A549 (cell line): Measurements from ENCODE around the gene CDC14A. TPM values are rescaled to one million over a fixed set of nuclear protein-coding genes. Genes with fewer than 3 reads are reported as not detected.

Source experiments
- ATAC-seq, 2 experiments: fragments of 200-7000 bp in 1 of 2; fragments of >200 bp in 1 of 2; cut with Nextera tagmentation in 1 of 2; cut with Tn5 transposase in 1 of 2; 3 replicates each; pipeline versions ENCODE4 v1.8.0 to v1.9.1; 2018 to 2020; ENCODE audit warnings: mild to moderate bottlenecking in 1 of 2, moderate library complexity in 1 of 2
- CTCF ChIA-PET: fragments of 300-600 bp; sonication (Branson Sonifier 250); formaldehyde crosslinking; extraction: SDS; loops from one replicate; lab custom pipeline; 2021; ENCODE audit warnings: antibody characterized with exemption, inconsistent platforms; lab: Yijun Ruan, JAX
- POLR2A ChIA-PET: fragments of 350-600 bp; formaldehyde crosslinking; extraction: SDS; loops from one replicate; lab custom pipeline; 2021; ENCODE audit warnings: antibody characterized with exemption, inconsistent platforms; lab: Yijun Ruan, JAX
- DNase-seq, 2 experiments: peaks; one replicate each; pipeline versions ENCODE4 v3.0.0 to v3.0.0-alpha.2; 2011 to 2016; ENCODE audit warnings: low read depth in 1 of 2, low spot score in 1 of 2
- FAIRE-seq: peaks from 2 replicates; lab custom pipeline; 2011; peaks lifted over from hg19 to GRCh38; lab: Jason Lieb, UNC
- H3K27ac ChIP-seq, 2 experiments: fragments of >200 bp; sonication (Bioruptor Twin); formaldehyde crosslinking; 3 replicates each; pipeline ENCODE4 v1.5.1; 2016 to 2017
- H3K4me1 ChIP-seq: fragments of >200 bp; sonication (Bioruptor Twin); formaldehyde crosslinking; 3 replicates; pipeline ENCODE4 v1.6.1; 2016
- H3K4me2 ChIP-seq: fragments of >200 bp; sonication (Bioruptor Twin); formaldehyde crosslinking; 3 replicates; pipeline ENCODE4 v1.6.1; 2016
- H3K4me3 ChIP-seq: fragments of >200 bp; sonication (Bioruptor Twin); formaldehyde crosslinking; 3 replicates; pipeline ENCODE4 v1.5.1; 2016
- H3K9me3 ChIP-seq: fragments of >200 bp; sonication (Bioruptor Twin); formaldehyde crosslinking; 3 replicates; pipeline ENCODE4 v1.6.1; 2016
- BHLHE40 ChIP-seq: IDR thresholded peaks from 2 replicates; pipeline ENCODE4 v1.6.1; 2012; ENCODE audit warnings: low read depth, low read length, inconsistent platforms
- CBX8 ChIP-seq: fragments of 200-600 bp; sonication (generic); IDR thresholded peaks from 2 replicates; pipeline ENCODE4 v1.6.1; 2016
- CEBPB ChIP-seq, 2 experiments: fragments of >200 bp in 1 of 2; sonication (Bioruptor Twin) in 1 of 2; formaldehyde crosslinking in 1 of 2; IDR thresholded peaks; 2 replicates each; pipeline ENCODE4 v1.6.1; 2012 to 2016
- CHD2 ChIP-seq: fragments of 150-350 bp; IDR thresholded peaks from 2 replicates; pipeline ENCODE4 v1.6.1; 2014; ENCODE audit warnings: low read length; ENCODE audit not compliant: partially characterized antibody
- EHF ChIP-seq: fragments of 250-450 bp; sonication (Bioruptor Pico); IDR thresholded peaks from 2 replicates; pipeline ENCODE4 v1.5.0; 2020; ENCODE audit warnings: mild to moderate bottlenecking
- EP300 ChIP-seq, 2 experiments: fragments of >200 bp; sonication (Bioruptor Twin); formaldehyde crosslinking; IDR thresholded peaks; 2 replicates in 1 of 2; 3 replicates in 1 of 2; pipeline ENCODE4 v1.6.1; 2016 to 2017
- ESRRA ChIP-seq: fragments of 150-350 bp; IDR thresholded peaks from 2 replicates; pipeline ENCODE4 v1.6.1; 2014; ENCODE audit warnings: mild to moderate bottlenecking, low read length, borderline replicate concordance
- FOSB ChIP-seq: fragments of 250-450 bp; sonication (Bioruptor Pico); IDR thresholded peaks from 2 replicates; pipeline ENCODE4 v1.5.0; 2020; ENCODE audit warnings: mild to moderate bottlenecking, moderate library complexity
- HDAC2 ChIP-seq: fragments of 200-600 bp; sonication (generic); IDR thresholded peaks from 2 replicates; pipeline ENCODE4 v1.6.1; 2016
- HEYL ChIP-seq: fragments of 250-450 bp; sonication (Bioruptor Pico); IDR thresholded peaks from 2 replicates; pipeline ENCODE4 v1.8.0; 2021; ENCODE audit warnings: mild to moderate bottlenecking, moderate library complexity
- HOXA7 ChIP-seq: fragments of 250-450 bp; sonication (Bioruptor Pico); IDR thresholded peaks from 2 replicates; pipeline ENCODE4 v1.5.0; 2020; ENCODE audit warnings: mild to moderate bottlenecking, moderate library complexity
- HOXB13 ChIP-seq: fragments of 250-450 bp; sonication (Bioruptor Pico); IDR thresholded peaks from 2 replicates; pipeline ENCODE4 v1.5.0; 2020; ENCODE audit warnings: low read depth, mild to moderate bottlenecking, moderate library complexity
- JUN ChIP-seq, 2 experiments: fragments of >200 bp; sonication (Bioruptor Twin); formaldehyde crosslinking; IDR thresholded peaks; 2 replicates in 1 of 2; 3 replicates in 1 of 2; pipeline ENCODE4 v1.6.1; 2016 to 2017
- JUNB ChIP-seq: fragments of >200 bp; sonication (Bioruptor Twin); formaldehyde crosslinking; IDR thresholded peaks from 2 replicates; pipeline ENCODE4 v1.6.1; 2016
- MAZ ChIP-seq: fragments of 150-350 bp; IDR thresholded peaks from 2 replicates; pipeline ENCODE4 v1.6.1; 2014; ENCODE audit warnings: antibody characterized with exemption, low read depth, low read length, borderline replicate concordance
- NPAS2 ChIP-seq: fragments of 250-450 bp; sonication (Bioruptor Pico); IDR thresholded peaks from 2 replicates; pipeline ENCODE4 v1.8.0; 2022; ENCODE audit warnings: mild to moderate bottlenecking, moderate library complexity, borderline replicate concordance
- NR3C1 ChIP-seq: fragments of >200 bp; sonication (Bioruptor Twin); formaldehyde crosslinking; IDR thresholded peaks from 3 replicates; pipeline ENCODE4 v1.6.1; 2017
- PHF8 ChIP-seq: fragments of 200-600 bp; sonication (generic); IDR thresholded peaks from 2 replicates; pipeline ENCODE4 v1.6.1; 2016; ENCODE audit warnings: low read depth, mild to moderate bottlenecking, antibody characterized with exemption, moderate library complexity, borderline replicate concordance
- POLR2AphosphoS2 ChIP-seq: conservative IDR thresholded peaks from 2 replicates; pipeline ENCODE4 v1.6.1; 2012; ENCODE audit warnings: low read length, improper control_type of control experiment, inconsistent platforms
- RARB ChIP-seq: fragments of 250-450 bp; sonication (Bioruptor Pico); IDR thresholded peaks from 2 replicates; pipeline ENCODE4 v1.8.0; 2021; ENCODE audit warnings: mild to moderate bottlenecking, moderate library complexity
- RCOR1 ChIP-seq: fragments of 150-350 bp; IDR thresholded peaks from 2 replicates; pipeline ENCODE4 v1.6.1; 2014; ENCODE audit warnings: antibody characterized with exemption, low read length, low read depth
- RFX5 ChIP-seq: fragments of 450-650 bp; IDR thresholded peaks from 2 replicates; pipeline ENCODE4 v1.7.1; 2014; ENCODE audit warnings: antibody characterized with exemption, mild to moderate bottlenecking, moderate library complexity
- SMC3 ChIP-seq: fragments of >200 bp; sonication (Bioruptor Twin); formaldehyde crosslinking; IDR thresholded peaks from 3 replicates; pipeline ENCODE4 v1.6.1; 2018; ENCODE audit warnings: inconsistent platforms
- SREBF2 ChIP-seq: fragments of 450-650 bp; IDR thresholded peaks from 2 replicates; pipeline ENCODE4 v1.6.1; 2014; ENCODE audit warnings: mild to moderate bottlenecking, moderate library complexity
- TFCP2L1 ChIP-seq: fragments of 250-450 bp; sonication (Bioruptor Pico); IDR thresholded peaks from 2 replicates; pipeline ENCODE4 v1.5.0; 2021; ENCODE audit warnings: mild to moderate bottlenecking
- ZC3H11A ChIP-seq: fragments of 450-650 bp; IDR thresholded peaks from 2 replicates; pipeline ENCODE4 v1.6.1; 2014; ENCODE audit warnings: antibody characterized with exemption, mild to moderate bottlenecking
- ZNF302 ChIP-seq: fragments of 250-450 bp; sonication (Bioruptor Pico); IDR thresholded peaks from 2 replicates; pipeline ENCODE4 v1.9.0; 2021; ENCODE audit warnings: inconsistent platforms, mild to moderate bottlenecking, moderate library complexity
- WGBS: methylation state at CpG from one replicate; pipeline ENCODE4 v1.1.6; 2017; ENCODE audit errors: missing lambda C conversion rate; 5-methylcytosine and 5-hydroxymethylcytosine counted together
- polyA plus RNA-seq, 4 experiments: library from polyadenylated mRNA; depleted of rRNA in 3 of 4; stranded (reverse); fragments of >200 nt; fragmentation: RNase III in 1 of 4; extraction: RNeasy Plus Mini Kit Qiagen cat#74134 plus additional on column Dnase treatment in 1 of 4; gene quantifications; 2 replicates in 3 of 4; 3 replicates in 1 of 4; pipeline ENCODE4 v1.2.3, GENCODE V29; 2011 to 2017
- TF ChIP-seq, protein P1 (sequence below): fragments of >200 bp; sonication (Bioruptor Twin); formaldehyde crosslinking; IDR thresholded peaks from 3 replicates; pipeline ENCODE4 v1.6.1; 2016
- TF ChIP-seq, protein P2 (sequence below): IDR thresholded peaks from 2 replicates; pipeline ENCODE4 v1.6.1; 2012
- TF ChIP-seq, protein P3 (sequence below): IDR thresholded peaks from 2 replicates; pipeline ENCODE4 v1.6.1; 2012
- TF ChIP-seq, protein P4 (sequence below): fragments of 250-450 bp; sonication (Bioruptor Pico); IDR thresholded peaks from 2 replicates; pipeline ENCODE4 v1.5.0; 2021; ENCODE audit warnings: mild to moderate bottlenecking, moderate library complexity, borderline replicate concordance
- TF ChIP-seq, protein P5 (sequence below): fragments of >200 bp; sonication (Bioruptor Twin); formaldehyde crosslinking; IDR thresholded peaks from 2 replicates; pipeline ENCODE4 v1.6.1; 2016
- TF ChIP-seq, protein P6 (sequence below): fragments of 250-450 bp; sonication (Bioruptor Pico); IDR thresholded peaks from 2 replicates; pipeline ENCODE4 v1.5.0; 2020; ENCODE audit warnings: low read depth, mild to moderate bottlenecking, moderate library complexity

The CDC14A gene
- polyA plus RNA-seq, 2 of the 4 experiments (the other 2 are of a cell fraction), result 1.6 to 4.1 TPM

DNA sequence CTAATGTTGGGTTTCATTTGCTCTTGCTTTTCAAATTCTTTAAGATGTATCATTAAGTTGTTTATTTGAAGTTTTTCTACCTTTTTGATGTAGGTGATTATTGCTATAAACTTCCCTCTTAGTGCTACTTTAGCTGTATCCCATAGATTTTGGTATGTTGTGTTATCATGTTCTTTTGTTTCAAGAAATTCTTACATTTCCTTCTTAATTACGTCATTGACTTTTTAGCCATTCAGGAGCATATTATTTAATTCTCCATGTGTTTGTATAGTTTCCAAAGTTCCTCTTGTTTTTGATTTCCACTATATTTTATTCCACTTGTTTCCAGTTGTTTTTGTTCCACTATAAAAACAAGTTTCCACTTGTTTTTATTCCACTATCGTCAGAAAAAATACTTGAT, 200.6 kb downstream of the CDC14A start:
- WGBS, result 4% methylated on average over 2 of the region's 2 CpGs

DNA sequence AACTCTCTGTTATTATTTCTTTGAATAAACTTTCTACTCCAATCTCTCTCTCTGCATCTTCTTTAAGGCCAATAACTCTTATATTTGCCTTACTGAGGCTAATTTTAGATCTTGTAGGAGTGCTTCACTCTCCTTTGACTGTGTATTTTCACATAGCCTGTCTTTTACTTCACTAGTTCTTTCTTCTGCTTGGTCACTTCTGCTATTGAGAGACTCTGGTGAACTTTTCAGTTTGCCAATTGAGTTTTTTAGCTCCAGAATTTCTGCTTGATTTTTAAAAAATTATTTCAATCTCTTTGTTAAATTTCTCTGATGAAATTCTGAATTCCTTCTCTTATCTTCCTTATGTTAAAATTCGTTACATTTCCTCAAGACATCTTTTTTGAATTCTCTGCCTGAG, 203.9 kb downstream of the CDC14A start:
- TF ChIP-seq CHD2, result no peak
- Histone ChIP-seq H3K4me2 (no peak overlapping the region), H3K9me3 (no peaks in the 10 kb centered on the region), H3K4me3 (no peak overlapping the region), H3K27ac (no peak overlapping the region), H3K4me1 (no peaks in the 10 kb centered on the region)
- ChIA-PET CTCF (no interaction called here), POLR2A (no interaction called here)
- DNase-seq (no peak), ATAC-seq (no peak), FAIRE-seq (no peak)
- 3% methylated on average over 1 of the region's 1 CpG for WGBS

More for the DNA sequence above, 200.6 kb downstream of the CDC14A start:
- DNase-seq (no peak), FAIRE-seq (no peak), ATAC-seq (no peak)
- H3K4me1 ChIP-seq, result no peaks in the 10 kb centered on the region
- no peak for TF ChIP-seq FOSB
- no peak for TF ChIP-seq POLR2AphosphoS2
- TF ChIP-seq HOXB13 (CRISPR knock-in tag), result no peak
- TF ChIP-seq RARB (CRISPR knock-in tag), result no peak
- TF ChIP-seq HEYL, result no peak
- TF ChIP-seq ZNF302, result no peak
- no peak for TF ChIP-seq NPAS2
- no peak for TF ChIP-seq CEBPB (IDR thresholded peaks at IDR 0.05)
- no peak for TF ChIP-seq MAZ
- TF ChIP-seq, protein P1, sequence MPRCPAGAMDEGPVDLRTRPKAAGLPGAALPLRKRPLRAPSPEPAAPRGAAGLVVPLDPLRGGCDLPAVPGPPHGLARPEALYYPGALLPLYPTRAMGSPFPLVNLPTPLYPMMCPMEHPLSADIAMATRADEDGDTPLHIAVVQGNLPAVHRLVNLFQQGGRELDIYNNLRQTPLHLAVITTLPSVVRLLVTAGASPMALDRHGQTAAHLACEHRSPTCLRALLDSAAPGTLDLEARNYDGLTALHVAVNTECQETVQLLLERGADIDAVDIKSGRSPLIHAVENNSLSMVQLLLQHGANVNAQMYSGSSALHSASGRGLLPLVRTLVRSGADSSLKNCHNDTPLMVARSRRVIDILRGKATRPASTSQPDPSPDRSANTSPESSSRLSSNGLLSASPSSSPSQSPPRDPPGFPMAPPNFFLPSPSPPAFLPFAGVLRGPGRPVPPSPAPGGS, result no peak
- TF ChIP-seq, protein P2, sequence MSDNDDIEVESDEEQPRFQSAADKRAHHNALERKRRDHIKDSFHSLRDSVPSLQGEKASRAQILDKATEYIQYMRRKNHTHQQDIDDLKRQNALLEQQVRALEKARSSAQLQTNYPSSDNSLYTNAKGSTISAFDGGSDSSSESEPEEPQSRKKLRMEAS, result no peak
- TF ChIP-seq SREBF2, result no peak
- no peak for TF ChIP-seq CHD2
- no peak for TF ChIP-seq HOXA7
- no peak for TF ChIP-seq SMC3
- TF ChIP-seq RCOR1, result no peak
- TF ChIP-seq, protein P3, sequence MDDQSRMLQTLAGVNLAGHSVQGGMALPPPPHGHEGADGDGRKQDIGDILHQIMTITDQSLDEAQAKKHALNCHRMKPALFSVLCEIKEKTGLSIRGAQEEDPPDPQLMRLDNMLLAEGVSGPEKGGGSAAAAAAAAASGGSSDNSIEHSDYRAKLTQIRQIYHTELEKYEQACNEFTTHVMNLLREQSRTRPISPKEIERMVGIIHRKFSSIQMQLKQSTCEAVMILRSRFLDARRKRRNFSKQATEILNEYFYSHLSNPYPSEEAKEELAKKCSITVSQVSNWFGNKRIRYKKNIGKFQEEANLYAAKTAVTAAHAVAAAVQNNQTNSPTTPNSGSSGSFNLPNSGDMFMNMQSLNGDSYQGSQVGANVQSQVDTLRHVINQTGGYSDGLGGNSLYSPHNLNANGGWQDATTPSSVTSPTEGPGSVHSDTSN, result no peak
- TF ChIP-seq RFX5, result no peak
- no peak for TF ChIP-seq HDAC2
- TF ChIP-seq NR3C1, result no peak
- no peaks in the 10 kb centered on the region for H3K9me3 ChIP-seq
- no peak overlapping the region for H3K27ac ChIP-seq
- ChIA-PET CTCF (no interaction called here), POLR2A (no interaction called here)
- H3K4me2 ChIP-seq, result no peak overlapping the region
- no peak overlapping the region for H3K4me3 ChIP-seq

DNA sequence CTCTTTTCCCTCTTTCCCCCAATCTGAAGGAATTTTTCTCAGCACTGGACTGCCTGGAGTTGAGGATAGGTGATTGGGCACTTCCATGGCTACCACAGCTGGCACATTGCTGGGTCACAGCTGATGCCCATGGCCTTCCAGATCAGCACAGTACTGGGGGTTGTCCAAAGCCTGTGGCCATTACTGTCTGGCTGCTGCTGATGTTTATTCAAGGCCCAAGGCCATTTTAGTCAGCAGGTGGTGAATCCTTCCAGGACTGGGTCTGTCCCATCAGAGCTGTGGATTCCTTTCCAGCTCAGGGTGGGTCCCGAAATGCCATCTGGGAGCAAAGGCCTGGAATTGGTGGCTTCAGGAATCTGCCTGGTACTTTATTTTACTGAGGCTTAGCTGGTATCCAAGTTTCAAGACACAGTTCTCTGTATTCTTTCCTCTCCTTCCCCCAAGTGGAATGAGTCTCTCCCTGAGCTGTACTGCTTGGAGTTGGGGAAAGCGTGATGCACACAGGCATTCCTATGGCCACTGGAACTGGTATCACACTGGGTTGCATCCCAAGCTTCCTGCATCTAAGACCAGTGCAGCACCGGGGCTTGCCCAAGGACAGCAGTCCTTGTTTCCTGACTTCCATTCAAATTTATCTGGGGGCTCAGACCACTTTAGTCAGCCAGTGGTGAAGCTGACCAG, 204.8 kb downstream of the CDC14A start:
- WGBS, result 9% methylated on average over 3 of the region's 3 CpGs

More for the DNA sequence above, 204.8 kb downstream of the CDC14A start:
- TF ChIP-seq ZC3H11A (no peak), EHF (CRISPR knock-in tag) (no peak), HOXB13 (CRISPR knock-in tag) (no peak), JUN (IDR thresholded peaks at IDR 0.05) (no peak), HDAC2 (no peak), EP300 (IDR thresholded peaks at IDR 0.05) (no peak), ZNF302 (no peak), RFX5 (no peak), TFCP2L1 (CRISPR knock-in tag) (no peak), CBX8 (no peak), BHLHE40 (no peak), ESRRA (no peak), CHD2 (no peak), JUNB (no peak), PHF8 (no peak)
- TF ChIP-seq, protein P4, sequence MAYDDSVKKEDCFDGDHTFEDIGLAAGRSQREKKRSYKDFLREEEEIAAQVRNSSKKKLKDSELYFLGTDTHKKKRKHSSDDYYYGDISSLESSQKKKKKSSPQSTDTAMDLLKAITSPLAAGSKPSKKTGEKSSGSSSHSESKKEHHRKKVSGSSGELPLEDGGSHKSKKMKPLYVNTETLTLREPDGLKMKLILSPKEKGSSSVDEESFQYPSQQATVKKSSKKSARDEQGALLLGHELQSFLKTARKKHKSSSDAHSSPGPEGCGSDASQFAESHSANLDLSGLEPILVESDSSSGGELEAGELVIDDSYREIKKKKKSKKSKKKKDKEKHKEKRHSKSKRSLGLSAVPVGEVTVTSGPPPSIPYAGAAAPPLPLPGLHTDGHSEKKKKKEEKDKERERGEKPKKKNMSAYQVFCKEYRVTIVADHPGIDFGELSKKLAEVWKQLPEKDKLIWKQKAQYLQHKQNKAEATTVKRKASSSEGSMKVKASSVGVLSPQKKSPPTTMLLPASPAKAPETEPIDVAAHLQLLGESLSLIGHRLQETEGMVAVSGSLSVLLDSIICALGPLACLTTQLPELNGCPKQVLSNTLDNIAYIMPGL, result no peak
- TF ChIP-seq, protein P5, sequence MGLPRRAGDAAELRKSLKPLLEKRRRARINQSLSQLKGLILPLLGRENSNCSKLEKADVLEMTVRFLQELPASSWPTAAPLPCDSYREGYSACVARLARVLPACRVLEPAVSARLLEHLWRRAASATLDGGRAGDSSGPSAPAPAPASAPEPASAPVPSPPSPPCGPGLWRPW, result no peak
- TF ChIP-seq, protein P6, sequence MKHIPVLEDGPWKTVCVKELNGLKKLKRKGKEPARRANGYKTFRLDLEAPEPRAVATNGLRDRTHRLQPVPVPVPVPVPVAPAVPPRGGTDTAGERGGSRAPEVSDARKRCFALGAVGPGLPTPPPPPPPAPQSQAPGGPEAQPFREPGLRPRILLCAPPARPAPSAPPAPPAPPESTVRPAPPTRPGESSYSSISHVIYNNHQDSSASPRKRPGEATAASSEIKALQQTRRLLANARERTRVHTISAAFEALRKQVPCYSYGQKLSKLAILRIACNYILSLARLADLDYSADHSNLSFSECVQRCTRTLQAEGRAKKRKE, result no peak
- FAIRE-seq, result no peak
- no peaks in the 10 kb centered on the region for H3K9me3 ChIP-seq
- no peak for DNase-seq
- CTCF ChIA-PET, result no interaction called here
- H3K4me2 ChIP-seq, result no peak overlapping the region
- ATAC-seq, result no peak
- POLR2A ChIA-PET, result interaction anchor here (0.6 kb wide), 1 partner anchor 317 kb away, joined by 3 read pairs; no protein-coding TSS in a partner anchor
- no peak overlapping the region for H3K4me3 ChIP-seq
- no peak overlapping the region for H3K27ac ChIP-seq
- H3K4me1 ChIP-seq, result no peaks in the 10 kb centered on the region
